ENCODE data around the gene SLC16A5.
A peak's percentile ranks its signal among the peaks of the same experiment; 100 is the strongest.

SLC16A5 gene

DNA sequence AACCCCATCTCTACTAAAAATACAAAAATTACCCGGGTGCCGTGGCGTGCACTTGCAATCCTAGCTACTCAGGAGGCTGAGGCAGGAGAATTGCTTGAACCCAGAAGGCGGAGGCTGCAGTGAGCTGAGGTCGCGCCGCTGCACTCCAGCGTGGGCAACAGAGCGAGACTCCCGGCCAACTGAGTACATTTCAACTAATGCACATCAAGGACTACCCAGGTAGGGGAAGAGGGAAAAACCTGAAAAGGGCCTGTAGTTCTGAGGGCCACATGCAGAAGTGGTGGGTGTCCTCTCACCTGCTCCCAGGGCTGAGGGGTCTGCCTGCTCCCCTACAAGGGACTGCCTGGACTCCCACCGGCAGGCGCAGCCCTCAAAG lies 584 bp upstream of the SLC16A5 start:
- DNase-seq (ENCODE audit: low spot score) = no peak

DNA sequence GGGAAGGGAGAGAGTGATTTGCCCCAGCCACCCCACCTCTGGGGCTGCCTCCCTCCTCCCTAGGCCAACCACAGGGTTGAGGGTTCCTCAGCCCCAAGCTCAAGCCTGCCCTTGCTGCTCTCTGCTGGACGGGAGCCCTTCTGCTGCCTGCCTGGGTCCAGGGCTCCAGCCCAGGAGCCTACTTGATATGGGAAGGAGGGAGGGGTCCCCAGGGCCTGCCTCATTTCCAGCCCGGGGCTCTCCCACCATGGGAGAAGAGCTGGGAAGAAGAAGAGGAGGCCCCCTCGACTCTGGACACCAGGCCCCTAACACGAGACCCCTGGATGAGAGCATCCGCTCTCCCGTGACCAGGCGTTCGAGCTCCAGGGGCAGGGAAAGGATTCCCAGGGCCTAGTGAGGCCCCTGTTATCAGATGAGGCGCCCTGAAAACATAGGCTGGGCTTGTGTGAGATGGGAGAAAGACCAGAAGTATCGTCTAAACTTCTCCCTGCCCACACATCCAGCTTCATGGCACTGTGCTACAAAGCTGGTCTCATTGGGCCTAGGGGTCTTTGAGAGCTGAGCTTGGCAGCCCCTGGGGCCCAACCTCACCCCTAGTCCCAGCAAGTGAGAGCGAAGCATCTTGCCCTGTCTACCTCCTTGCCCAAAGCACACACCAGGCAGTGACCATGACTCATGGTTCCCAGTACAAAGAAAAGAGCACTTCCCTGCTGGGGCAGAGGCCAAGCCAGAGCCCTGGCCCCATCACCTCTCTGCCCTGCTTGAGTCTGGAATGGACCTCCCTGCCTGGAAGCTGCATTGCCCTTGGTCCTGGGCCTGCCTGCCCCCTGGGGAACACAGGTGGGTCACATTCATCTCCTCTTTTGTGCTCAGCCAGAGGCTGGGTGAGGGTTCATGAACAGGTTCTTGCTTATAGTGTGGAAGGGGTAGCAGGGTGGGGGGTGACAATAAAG lies 987 bp downstream of the SLC16A5 start:
- DNase-seq (ENCODE audit: low spot score) = peak; percentile 63

DNA sequence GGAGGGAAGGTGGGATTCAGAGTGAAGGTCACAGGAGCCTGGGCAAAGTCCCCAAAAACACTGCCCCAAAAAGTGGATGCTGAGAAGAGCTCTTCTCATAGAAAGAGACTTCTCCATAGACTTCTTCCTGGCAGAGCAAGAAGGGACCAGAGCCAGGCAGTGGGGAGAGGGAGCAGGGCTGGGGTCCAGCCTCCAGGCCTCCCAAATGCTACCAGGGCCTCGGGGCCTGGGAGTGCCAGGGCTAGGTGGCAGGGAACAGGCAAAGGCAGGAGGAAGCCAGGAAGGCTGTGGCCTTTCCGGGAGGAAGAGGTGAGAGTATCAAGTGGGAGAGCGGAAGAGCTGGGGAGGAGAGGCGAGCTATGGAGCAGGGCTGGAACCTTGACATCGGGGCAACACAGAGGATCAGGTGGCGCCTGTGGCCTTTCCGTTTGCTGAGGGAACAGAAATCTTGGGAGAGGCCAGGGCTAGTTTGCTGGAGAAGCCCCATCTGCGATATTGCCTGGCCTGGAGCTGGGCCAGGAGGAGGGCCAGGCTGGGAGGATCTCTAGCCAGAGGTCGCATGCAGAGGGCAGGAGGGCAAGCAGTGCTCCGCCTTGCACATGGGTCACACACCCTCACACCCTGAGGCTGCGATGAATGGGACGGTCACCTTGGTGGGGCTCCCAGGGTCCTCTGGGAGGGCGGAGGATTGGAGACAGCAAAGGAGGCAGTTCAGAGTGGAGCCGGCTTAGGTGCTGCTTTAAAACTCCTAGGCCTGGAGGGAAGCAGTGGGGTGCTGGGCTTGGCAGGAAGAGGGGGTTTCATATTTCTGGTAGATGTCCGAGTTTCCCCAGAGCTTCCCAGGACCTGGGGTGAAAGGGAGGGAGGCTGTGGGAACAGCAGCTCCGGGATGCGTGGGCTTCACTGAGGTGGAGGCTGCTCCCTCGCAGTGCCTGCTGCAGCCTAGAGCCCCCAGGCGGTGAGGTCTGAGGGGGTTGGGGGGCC lies 3.4 kb downstream of the SLC16A5 start:
- DNase-seq (ENCODE audit: low spot score) = no peak

DNA sequence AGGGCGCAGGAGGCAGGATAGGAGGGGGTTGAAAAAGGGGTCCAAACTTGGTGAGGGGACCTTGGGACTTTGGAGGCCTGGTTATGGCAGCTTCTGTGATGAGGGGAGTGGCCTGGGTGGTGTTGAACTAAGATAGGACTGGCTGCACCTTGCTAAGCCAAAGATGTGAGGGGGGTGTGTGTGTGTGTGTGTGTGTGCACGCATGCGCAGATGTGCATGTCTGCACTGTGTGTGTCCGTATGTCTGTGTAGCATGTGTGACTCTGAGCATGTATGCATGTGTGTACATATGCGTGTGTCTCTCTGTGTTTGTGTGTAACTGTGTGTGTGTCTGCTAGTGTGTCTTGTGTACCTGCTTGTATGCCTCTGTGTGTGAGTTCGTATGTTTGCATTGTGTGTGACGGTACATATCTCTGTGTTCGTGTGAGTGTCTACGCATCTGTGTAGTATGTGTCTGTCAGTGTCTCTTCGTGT lies 4.1 kb downstream of the SLC16A5 start:
- DNase-seq (ENCODE audit: low spot score) = no peak

DNA sequence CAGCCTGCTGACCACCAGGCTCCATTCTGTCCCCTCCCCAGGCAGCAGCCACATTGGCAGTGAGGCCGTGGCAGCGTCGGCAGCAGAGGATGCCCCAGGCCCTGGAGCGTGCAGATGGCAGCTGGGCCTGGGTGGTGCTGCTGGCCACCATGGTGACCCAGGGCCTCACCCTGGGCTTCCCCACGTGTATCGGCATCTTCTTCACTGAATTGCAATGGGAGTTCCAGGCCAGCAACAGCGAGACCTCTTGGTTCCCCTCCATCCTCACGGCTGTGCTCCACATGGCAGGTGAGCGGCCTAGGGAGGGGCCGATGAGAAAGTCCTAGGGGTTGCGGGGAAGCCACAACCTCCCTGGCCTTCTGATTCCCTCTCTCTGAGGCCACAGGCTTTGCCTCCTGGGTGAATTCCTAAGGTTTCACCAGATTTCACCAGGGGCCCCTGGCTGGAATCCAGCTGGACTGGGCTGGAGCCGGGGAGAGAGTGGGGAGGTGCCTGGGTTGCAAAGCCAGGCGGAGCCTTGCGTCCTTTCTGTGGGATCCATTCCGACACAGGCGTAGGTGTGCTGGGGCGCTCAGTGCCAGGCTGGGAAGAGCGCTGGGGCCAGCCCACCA lies 5.9 kb downstream of the SLC16A5 start:
- no peak for DNase-seq (ENCODE audit: low spot score)

DNA sequence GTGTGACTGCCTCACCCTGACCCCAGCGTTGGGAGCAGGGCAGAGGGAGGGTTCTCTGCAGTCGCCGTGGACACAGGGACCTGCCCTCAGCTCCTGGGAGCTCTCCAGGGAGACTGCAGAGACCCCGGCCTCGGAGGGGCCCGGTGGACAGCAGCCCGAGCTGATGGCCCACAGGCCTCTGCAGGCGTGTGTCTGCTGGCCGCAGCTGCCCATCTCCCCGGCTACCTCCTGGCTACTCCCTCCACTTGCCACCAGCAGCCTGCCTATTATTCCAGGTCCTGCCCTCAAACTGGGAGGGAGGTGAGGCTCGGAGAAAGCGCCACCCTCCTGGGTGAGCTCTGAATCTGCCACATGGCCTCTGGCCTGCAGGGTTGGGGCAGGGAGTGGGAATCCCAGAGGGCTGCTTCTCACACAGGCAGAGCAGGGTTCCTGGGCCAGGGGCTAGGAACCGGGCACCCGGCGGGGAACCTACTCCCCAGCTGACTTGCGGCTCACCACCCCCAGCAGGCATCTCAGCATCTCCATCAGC lies 7.2 kb downstream of the SLC16A5 start:
- DNase-seq (ENCODE audit: low spot score) = no peak

DNA sequence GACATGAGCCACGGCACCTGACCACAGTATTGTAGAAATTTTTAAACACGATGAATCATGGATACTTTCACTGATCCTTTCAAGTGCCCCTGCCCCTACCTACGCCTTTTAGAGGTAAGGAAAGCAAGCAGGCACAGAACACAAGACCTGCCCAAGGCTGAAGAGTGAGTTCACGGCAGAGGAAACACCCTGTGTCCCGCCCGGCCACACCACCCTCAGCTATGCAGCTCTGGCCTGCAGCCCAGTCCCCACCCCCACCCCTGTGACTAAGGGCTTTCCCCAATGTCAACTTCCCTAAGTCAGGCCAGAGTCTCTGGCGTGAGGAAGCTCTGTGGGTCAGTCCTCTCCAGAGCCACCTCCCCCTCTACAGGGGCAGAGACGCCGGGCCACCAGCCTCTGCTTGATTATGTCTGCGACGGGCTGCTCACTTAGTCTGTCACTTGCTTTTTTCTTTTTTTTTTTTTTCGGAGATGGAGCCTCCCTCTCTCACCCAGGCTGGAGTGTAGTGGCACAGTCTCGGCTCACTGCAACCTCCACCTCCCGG lies 8.4 kb downstream of the SLC16A5 start:
- DNase-seq (ENCODE audit: low spot score) = peak; percentile 95

DNA sequence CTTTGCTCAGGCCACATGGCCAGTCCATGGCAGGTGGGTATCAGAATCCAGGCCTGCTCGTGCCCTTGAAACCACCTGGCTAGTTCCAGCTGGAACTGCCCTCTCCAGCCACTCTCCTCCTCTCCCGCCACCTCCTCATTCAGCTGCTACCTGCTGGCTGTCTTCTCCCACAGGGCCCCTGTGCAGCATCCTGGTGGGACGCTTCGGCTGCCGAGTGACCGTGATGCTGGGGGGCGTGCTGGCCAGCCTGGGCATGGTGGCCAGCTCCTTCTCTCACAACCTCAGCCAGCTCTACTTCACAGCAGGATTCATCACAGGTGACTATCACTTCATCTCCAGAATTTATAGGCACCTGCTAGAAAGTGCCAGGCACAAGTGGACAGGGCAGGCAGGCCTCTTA lies 10.1 kb downstream of the SLC16A5 start:
- DNase-seq (ENCODE audit: low spot score) = no peak

DNA sequence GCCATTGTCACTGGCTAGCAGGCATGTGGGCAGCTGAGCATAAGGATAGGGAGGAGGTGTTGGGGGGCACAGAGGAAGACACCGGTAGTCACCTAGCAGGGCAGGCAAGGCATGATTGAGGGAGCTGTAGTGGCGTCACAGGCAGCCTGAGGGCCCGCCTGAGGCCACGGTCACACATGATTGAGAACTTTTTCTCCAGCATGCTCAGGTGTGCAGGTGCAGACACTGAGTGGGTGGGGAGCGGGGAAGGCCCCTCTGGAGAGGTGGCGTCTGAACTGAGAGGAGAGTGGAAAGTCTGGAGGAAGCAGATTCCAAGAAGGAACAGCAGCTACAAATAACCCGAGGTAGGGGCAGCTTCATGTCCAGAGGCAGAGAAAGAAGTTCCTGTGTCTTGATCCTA lies 11.1 kb downstream of the SLC16A5 start:
- no peak for DNase-seq (ENCODE audit: low spot score)

DNA sequence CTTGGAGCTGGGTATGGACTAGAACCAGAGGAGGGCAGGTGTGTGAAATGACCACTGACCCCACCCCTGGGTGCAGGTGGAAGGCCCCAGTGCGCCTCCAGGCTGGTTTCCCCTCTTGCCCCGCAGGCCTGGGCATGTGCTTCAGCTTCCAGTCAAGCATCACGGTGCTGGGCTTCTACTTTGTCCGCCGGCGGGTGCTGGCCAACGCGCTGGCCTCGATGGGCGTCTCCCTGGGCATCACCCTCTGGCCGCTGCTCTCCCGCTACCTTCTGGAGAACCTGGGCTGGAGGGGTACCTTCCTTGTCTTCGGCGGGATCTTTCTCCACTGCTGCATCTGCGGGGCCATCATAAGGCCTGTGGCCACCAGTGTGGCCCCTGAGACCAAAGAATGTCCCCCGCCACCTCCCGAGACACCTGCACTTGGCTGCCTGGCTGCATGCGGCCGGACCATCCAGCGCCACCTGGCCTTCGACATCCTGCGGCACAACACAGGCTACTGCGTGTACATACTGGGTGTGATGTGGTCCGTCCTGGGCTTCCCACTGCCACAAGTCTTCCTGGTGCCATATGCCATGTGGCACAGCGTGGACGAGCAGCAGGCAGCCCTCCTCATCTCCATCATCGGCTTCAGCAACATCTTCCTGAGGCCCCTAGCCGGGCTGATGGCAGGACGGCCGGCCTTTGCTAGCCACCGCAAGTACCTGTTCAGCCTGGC lies 12.3 kb downstream of the SLC16A5 start:
- DNase-seq (ENCODE audit: low spot score) = no peak

DNA sequence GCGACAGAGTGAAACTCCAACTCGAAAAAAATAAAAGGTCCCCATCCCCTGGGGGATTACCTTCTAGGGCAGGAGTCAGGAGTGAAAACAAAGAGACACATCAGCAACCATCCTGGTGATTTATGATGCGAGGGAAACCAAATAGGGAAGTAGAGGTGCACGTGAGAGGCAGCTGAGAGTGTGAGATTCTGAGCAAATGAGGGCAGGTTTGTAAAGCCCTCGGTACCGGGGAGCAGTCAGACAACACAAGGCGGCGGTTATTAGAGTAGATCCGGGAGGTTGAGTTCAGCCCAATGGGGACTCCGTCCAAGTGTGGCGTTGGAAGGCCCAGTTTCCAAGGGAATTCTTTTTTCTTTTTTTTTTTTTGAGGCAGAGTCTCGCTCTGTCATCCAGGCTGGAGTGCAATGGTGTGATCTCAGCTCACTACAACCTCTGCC lies 14.6 kb downstream of the SLC16A5 start:
- DNase-seq (ENCODE audit: low spot score) = no peak

DNA sequence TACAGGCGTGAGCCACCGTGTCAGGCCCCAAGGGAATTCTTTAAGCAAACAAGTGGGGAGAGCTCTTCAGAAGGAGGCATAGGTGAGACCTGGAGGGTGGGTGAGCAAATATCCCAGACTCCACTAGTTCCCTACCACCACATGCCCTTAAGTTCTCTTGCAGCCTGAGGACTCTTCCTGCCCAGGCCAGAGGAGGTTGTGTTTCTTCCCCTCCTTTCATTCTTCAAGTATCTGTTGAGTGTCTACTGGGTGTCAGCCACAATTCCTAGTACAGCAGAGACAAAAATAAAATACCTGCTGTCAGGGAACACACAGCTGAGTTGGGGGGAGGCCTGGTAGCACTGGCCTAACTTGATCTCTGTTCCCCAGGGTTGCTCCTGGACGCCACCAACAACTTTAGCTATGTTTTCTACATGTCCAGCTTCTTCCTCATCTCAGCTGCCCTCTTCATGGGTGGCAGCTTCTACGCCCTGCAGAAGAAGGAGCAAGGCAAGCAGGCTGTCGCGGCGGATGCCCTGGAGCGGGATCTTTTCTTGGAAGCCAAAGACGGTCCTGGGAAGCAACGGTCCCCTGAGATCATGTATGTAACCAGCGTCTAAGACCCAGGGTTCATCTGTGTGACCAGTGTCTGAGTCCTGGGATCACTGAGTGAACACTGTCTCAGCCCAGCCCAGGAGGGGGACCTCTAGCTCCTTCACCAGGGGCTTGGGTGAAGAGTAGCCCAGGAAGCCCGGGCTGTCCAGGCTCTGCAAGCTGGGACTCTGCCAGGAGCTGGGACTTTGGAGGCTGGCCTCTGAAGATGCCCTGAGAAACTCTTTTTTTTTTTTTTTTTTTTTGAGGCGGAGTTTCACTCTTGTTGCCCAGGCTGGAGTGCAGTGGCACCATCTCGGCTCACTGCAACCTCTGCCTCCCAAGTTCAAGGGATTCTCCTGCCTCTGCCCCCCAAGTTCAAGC lies 16.1 kb downstream of the SLC16A5 start:
- no peak for DNase-seq (ENCODE audit: low spot score)

DNA sequence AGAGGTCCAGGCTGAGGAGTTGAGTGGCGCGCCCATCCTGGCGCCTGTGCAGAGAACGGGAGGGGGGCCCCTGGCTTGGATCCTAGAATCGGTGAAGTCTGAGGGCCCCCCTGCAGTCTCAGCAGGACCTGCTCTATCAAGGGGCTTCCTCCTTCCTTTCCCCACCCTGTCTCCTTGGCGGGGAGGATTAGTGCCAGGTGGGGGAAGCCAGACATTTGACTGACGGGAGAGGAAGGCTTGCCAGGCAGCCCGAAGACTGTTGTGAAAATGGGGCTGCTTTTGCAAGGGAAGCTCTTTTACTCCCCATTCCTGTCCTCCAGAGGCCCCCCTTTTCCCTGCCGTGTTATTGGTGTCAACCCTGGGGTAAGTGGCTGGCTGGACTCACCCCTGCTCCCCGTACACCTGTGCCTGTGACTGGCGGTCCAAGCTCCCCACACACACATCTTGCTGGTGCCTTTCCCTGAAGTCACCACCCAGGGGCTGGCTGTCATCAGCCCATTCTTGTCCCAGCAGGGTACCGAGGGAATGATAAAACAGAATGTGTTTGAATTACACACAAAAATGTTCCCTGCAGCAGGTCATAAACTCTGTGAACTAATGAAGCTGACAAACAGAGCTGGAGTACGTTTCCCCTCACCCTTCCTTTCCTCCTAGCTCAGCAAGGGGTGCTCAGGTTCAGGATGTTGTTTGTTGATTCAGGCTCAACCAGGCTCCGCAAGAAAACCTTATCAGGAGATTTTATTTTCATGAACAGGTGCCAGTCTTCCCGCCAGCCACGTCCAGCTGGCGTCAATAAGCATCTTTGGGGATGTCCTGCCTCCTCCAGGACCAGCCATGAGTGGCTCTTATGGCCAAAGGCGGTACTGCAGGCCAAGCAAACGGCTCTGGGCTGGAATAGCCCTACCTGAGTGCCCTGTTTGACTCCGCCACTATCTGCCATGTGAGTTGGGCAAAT lies 17.6 kb downstream of the SLC16A5 start:
- DNase-seq (ENCODE audit: low spot score) = peak; percentile 54

DNA sequence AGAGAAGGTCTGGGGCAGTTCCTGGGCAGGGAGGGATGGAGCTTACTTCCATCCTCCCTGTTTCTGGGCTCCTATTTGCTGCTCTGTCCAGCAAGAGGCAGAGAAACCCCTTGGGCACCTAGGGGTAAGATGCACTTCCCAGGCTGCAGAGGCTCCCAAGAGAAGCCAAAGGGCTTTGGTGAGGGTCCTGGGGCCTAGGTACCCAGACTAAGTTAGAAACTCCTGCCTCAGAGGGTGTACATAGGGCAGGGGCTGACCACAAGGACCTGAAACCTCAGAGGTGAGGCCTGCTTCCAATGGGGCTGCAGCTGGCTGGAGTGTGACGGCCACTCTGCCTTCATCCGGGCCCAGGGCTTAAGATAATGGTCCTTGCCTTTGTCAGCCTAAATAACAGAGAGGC lies 20.4 kb downstream of the SLC16A5 start:
- no peak for DNase-seq (ENCODE audit: low spot score)

DNA sequence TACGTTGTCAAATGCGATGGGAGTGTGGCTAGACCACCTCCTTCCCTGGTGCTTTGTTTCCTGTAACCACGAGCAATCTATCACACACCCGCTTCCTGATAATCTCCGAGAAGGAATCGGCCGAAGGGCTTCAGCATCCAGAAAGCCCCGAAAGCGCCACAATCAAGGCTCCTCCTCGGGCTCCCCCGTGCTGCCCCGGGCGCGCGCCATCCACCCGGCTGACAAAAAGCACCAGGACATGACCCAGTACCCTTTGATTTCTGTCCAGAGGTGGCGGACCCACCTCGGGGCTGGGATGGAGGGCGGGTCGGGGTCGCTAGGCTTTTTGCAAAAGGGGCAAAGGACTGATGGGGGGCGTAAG lies 21.3 kb downstream of the SLC16A5 start:
- no peak for DNase-seq (ENCODE audit: low spot score)

DNA sequence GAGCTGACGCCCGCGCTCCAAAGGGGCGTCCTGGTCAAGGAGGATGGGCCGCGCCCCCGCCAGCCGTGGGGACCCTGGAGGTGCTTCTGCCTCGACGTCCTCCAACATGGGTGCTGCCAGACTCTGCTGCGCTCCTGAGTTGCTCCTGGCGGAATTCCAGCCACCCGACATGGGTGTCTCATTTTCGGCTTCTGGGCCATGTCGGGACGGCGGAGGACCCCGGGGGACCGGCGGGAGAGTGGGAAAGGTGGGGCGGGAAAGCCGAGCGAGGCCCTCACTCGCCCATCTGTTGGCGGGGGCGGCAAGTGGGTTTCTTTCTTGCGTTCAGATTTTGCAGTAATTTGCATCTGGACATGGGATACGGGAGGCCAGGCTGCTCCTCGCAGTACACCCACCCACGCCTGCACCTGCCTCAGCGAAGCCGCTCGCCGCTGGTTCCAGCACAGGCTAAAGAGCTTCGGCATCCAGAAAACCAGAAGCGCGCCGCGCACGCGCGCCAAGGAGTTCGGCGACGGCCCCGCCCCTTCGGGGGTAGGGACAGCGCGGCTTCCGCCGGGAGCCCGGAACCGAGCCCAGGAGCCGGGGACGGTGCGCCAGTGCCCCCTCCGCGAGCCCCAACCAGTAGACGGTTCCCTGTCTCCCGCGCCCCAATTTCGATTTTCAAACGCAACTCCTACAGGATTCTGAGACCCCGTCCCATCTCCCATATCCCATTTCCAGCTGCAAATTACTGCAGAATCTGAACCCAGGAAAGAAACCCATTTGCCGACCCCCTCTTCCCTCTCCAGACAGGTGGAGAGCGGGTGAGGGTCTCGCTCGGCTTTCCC lies 21.9 kb downstream of the SLC16A5 start, which contains the start of gene ARMC7:
TSS of gene ARMC7 (plus strand) at position 563 of the 827 bp plus-strand sequence. CDS start 320 bp downstream, outside the sequence.
- DNase-seq (ENCODE audit: low spot score) = peak; percentile 88

DNA sequence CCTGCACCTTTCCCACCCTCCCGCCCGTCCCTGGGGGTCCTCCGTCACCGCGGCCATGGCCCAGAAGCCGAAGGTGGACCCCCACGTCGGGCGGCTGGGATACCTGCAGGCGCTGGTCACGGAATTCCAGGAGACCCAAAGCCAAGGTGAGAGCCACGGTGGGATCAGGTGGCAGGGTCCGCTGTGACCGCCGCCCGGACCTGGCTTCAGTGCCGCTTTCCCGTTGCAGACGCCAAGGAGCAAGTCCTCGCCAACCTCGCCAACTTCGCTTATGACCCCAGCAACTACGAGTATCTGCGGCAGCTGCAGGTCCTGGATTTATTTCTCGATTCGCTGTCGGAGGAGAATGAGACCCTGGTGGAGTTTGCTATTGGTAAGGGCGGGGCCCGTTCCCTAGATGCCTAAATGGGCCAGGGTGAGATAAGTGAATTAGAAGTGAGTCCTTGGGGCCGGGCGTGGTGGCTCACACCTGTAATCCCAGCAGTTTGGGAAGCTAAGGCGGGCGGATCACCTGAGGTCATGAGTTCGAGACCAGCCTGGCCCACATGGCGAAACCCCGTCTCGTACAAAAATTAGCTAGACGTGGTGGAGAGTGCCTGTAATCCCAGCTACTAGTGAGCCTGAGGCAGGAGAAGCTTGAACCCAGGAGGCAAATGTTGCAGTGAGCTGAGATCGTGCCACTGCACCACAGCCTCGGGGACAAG lies 22.6 kb downstream of the SLC16A5 start:
- peak; percentile 46 for DNase-seq (ENCODE audit: low spot score)

Data from LoVo (cell line).